Left ventricle myocardium superior (tissue), 1 donor: ENCODE measurements around the gene ZBTB7C. TPM values are rescaled to one million over a fixed set of nuclear protein-coding genes. Genes with fewer than 3 reads are reported as not detected.

Experiments
- ATAC-seq: fragments of 200-7000 bp; cut with Tn5 transposase; one replicate; pipeline ENCODE4 v1.9.1; 2020; ENCODE audit warnings: mild to moderate bottlenecking, moderate library complexity
- DNase-seq: peaks from one replicate; pipeline ENCODE4 v3.0.0-alpha.2; 2020
- intact Hi-C: fragments of 100-400 bp; cut with micrococcal nuclease; formaldehyde crosslinking; loops from one replicate; pipeline ENCODE4 v1.11.0; 2022
- total RNA-seq: library from RNA; stranded (reverse); fragmentation: NEBNext Ultra II Directional; extraction: Animal tissue kit (Norgen Biotek cat#: 25700); gene quantifications from one replicate; pipeline ENCODE4 v1.2.1, GENCODE V29; 2021
- donor health status: DM: no; HTN: yes; CAD: no; lungs with severe emphysema.

The ZBTB7C gene
- total RNA-seq, 1 donor from 2014 or later = 2.1 TPM

- no peak for DNase-seq
- no peak for ATAC-seq
- intact Hi-C loops = no loop called here
These were observed 342.9 kb downstream of the ZBTB7C start for GRCh38 chr18:48066225-48066652.

GRCh38 chr18:48065601-48065995 lies 343.6 kb downstream of the ZBTB7C start:
- ATAC-seq (no peak), DNase-seq (no peak)
- intact Hi-C loops = no loop called here

DNA sequence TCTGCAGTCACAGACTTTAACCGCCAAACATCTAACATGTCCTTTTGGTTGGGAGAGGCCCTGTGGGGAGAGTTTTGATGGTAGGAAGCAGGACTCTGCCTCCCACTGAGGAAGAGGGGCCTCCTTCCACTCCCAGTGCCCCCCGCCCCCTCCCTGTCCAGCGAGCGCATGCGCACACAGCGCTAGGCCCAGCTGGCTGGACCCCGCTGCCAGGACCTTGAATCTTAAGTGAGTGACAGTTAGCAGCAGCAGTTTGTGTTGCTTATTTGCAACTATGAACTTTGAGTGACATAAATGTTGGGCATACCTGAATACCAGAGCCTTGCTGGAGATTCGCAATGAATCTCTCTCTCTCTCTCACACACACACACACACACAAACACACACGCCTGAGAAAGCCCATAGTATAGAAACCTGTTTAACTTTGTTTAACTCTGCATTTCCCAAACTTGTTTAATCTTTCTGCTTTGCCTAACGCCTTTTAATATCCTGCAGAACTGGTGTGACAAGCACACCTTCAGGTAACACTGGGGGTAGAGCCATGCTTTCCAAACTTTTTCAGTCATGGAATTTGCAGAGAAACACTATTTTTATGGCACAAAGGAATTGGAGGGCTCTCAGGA lies 344.1 kb downstream of the ZBTB7C start:
- DNase-seq = no peak
- no peak for ATAC-seq
- intact Hi-C loops = no loop called here

DNA sequence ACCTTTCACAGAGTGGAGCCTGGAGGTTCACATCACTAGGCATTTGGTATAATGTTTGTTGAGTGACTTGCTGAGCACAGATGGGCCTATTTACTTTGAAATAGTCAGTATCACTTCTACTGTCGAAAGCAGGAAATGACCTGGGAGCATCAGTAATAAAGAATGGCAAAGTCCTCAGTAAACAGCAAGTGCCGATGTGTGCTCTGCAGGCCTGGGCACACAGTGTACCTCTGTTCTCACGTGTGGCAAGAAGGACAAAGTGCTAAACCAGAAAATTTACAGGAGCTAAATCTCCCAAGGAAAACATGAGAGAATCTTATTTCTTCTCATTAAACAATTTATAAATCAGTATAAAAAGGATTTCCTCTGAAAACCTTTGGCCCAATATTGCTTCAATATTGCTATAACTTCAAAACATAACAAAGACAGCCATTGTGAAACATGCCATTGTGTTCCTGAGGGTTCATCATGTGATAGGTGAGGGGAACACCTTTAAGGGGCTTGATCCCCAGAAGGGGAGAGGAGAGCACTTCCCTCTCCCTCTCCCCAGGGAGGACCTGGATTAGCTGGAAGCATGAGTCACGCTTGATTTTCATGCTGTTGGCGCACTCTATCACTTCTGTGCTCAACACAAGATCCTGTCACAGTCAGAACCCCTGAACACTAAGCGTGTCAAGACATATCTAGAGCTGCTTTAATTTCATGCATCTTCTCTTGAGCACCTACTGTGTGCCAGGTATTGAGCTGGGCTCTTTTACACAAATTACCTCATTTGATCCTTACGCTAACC lies 347.2 kb downstream of the ZBTB7C start:
- DNase-seq (no peak), ATAC-seq (no peak)
- intact Hi-C loops = no loop called here

DNA sequence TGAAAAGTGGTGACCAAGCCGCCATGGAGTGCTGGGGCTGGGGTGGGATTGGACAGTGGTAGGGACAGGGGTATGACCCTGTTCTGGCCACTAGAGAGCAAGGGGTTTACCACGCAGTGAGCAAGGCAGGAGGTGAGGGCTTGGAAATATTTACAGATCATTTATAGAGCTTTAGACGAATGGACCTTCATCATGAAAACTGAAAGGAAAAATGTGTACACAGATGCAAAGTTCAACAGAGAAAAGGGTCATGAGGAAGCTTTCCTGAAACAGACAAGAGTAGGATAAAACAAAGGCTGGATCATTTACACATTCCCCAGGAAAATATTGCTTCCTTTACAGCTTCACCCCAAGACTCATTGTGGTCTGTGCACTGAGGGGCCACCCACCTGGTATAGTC lies 348.2 kb downstream of the ZBTB7C start:
- intact Hi-C loops = no loop called here
- DNase-seq (no peak), ATAC-seq (no peak)

- ATAC-seq (no peak), DNase-seq (no peak)
- intact Hi-C loops = no loop called here
These were observed 348.8 kb downstream of the ZBTB7C start for GRCh38 chr18:48060346-48060745.

DNA sequence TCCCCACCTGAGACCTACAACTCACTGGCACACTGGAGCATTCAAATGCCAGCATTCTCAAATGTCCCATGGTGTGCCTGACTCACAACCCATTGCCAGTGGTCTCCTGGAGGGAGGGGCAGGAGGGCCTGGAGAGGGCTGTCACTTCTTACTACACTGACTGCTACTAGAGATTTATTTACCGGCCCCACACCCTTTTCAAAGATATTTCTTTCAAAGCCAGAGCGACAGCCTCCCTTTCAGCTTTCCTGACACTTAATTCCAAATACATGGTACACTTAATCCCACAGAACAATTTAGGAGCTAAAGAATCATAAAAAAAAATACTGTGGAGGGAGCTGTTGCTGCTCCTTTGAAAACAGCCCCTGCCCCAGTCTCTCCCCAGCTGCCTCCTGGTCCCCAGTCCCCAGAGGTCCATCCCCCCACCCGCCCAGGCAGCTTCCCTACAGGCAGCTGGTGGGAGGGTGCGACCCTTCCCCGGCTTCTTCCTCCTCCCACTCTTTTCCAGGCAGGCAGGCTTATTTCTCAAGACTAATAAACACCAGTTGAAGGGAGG lies 349.6 kb downstream of the ZBTB7C start:
- DNase-seq = no peak
- intact Hi-C loops = no loop called here
- no peak for ATAC-seq

GRCh38 chr18:48058486-48058885 lies 350.7 kb downstream of the ZBTB7C start:
- intact Hi-C loops = no loop called here

GRCh38 chr18:48057018-48057417 lies 352.2 kb downstream of the ZBTB7C start:
- DNase-seq (no peak), ATAC-seq (no peak)
- intact Hi-C loops = no loop called here

More at GRCh38 chr18:48058486-48058885, 350.7 kb downstream of the ZBTB7C start:
- no peak for ATAC-seq
- no peak for DNase-seq

- intact Hi-C loops = no loop called here
- no peak for ATAC-seq
- DNase-seq = no peak
These were observed 353.8 kb downstream of the ZBTB7C start for GRCh38 chr18:48055351-48055750.

DNA sequence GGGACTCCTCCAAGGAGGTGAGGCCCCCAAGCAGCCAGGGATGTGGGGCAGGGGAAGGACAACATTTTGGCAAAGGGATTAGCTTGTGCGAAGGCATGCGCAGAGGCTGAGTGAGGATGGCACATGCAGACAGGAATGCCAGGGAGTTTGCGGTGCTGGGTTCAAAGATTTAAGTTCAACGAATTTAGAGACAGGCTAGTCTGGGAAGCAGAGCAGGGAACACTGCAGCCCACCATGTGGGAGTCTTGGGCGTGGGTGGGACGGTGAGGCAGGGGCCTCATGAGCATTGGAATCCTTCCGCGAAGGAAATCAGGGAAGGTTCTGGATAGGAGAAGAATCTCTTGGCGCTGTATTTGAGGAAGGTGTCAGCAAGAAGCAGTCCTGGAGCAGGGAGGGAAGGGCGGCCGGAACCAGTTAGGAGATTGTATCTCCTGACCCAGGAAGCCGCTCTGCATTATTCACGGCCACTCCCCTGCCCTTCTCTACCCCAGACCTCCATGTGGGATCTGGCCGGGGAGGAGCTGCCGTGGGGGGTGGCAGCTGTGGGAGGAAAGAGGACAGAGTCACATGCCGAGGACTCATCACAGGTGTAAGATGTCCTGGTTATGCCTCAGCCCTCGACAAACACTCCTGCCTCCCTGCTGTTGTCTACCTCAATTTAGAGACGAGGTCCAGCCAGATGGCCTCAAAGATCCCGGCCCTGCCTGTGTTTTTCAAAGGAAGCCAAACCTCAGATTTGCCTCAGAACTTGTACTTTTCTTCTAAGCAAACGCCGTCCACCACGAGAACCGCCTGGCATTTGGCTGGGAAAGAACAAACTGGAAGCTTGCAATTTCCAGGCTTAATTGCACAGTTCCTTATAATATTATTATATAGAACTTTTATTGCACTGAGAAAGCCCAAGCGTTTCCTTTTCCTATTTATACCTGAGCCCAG lies 355.0 kb downstream of the ZBTB7C start:
- ATAC-seq = no peak
- intact Hi-C loops = no loop called here
- no peak for DNase-seq

- intact Hi-C loops = no loop called here
These were observed 356.3 kb downstream of the ZBTB7C start for GRCh38 chr18:48052842-48053241.

GRCh38 chr18:48051945-48052840 lies 357.0 kb downstream of the ZBTB7C start:
- ATAC-seq (no peak), DNase-seq (no peak)
- intact Hi-C loops = no loop called here

More at GRCh38 chr18:48052842-48053241, 356.3 kb downstream of the ZBTB7C start:
- no peak for DNase-seq
- no peak for ATAC-seq

- DNase-seq (no peak), ATAC-seq (no peak)
- intact Hi-C loops = no loop called here
These were observed 359.0 kb downstream of the ZBTB7C start for GRCh38 chr18:48050176-48050575.

DNA sequence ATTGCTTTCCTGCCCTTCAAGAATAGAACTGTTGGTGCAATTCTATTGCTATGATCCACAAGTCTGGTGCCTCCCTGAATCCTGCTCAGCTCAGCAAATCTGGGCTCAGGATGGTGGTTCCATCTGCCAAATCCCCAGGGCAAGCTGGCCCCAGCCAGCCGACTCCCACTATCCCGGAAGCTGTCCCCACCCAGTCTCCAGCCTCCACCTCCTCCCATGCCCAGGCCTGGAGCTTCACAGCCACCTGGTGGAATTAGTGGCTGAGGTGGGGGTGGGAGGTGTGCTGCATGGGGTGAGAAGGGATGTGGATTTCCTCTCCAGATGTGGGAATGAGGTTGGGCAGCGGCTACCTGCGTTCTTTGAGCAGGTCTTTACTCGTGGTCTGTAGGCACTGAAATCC lies 359.4 kb downstream of the ZBTB7C start:
- ATAC-seq (no peak), DNase-seq (no peak)
- intact Hi-C loops = no loop called here

GRCh38 chr18:48048251-48048650 lies 360.9 kb downstream of the ZBTB7C start:
- intact Hi-C loops = no loop called here
- ATAC-seq (no peak), DNase-seq (no peak)

- intact Hi-C loops = no loop called here
These were observed 362.3 kb downstream of the ZBTB7C start for GRCh38 chr18:48046843-48047242.

GRCh38 chr18:48045744-48046143 lies 363.4 kb downstream of the ZBTB7C start:
- intact Hi-C loops = no loop called here
- DNase-seq = no peak
- no peak for ATAC-seq

More at GRCh38 chr18:48046843-48047242, 362.3 kb downstream of the ZBTB7C start:
- ATAC-seq (no peak), DNase-seq (no peak)
